ENCODE measurements around the gene RESP18.
"Not testable (repeated sequence)": the region's sequence is repeated elsewhere in the genome, so short reads cannot be mapped to it uniquely, and the experiment has no call there.

RESP18 gene

GRCh38 chr2:219325136-219325535 is 7.4 kb downstream of the RESP18 start:
- FAIRE-seq, result no peak

GRCh38 chr2:219323434-219323833 is 9.1 kb downstream of the RESP18 start:
- no peak for FAIRE-seq

GRCh38 chr2:219314804-219315468 is 17.6 kb downstream of the RESP18 start:
- FAIRE-seq, result no peak

GRCh38 chr2:219312683-219313263 is 19.8 kb downstream of the RESP18 start:
- FAIRE-seq, result not testable (repeated sequence)

GRCh38 chr2:219309278-219309677 is 23.3 kb downstream of the RESP18 start, which contains the start of gene PTPRN:
Gene PTPRN, minus strand, starts transcription at chr2:219309401. Its CDS starts 69 bp downstream, at chr2:219309332.
- no peak for FAIRE-seq

- FAIRE-seq, result no peak
Measured at GRCh38 chr2:219308142-219309101, 24.1 kb downstream of the RESP18 start.

GRCh38 chr2:219306047-219306446 is 26.5 kb downstream of the RESP18 start:
- FAIRE-seq, result no peak

- no peak for FAIRE-seq
Measured at GRCh38 chr2:219304223-219304622, 28.3 kb downstream of the RESP18 start.

- no peak for FAIRE-seq
Measured at GRCh38 chr2:219302412-219302968, 30.1 kb downstream of the RESP18 start.

- FAIRE-seq, result no peak
Measured at GRCh38 chr2:219300022-219300421, 32.5 kb downstream of the RESP18 start.

- no peak for FAIRE-seq
Measured at GRCh38 chr2:219299372-219299760, 33.2 kb downstream of the RESP18 start.

- peak; percentile 87 for FAIRE-seq
Measured at GRCh38 chr2:219298759-219299371, 33.7 kb downstream of the RESP18 start.

GRCh38 chr2:219297766-219298456 is 34.6 kb downstream of the RESP18 start:
- FAIRE-seq, result no peak

- FAIRE-seq, result no peak
Measured at GRCh38 chr2:219296631-219297391, 35.7 kb downstream of the RESP18 start.

- no peak for FAIRE-seq
Measured at GRCh38 chr2:219296142-219296541, 36.4 kb downstream of the RESP18 start.

GRCh38 chr2:219294356-219295351 is 37.9 kb downstream of the RESP18 start:
- FAIRE-seq, result no peak

GRCh38 chr2:219293736-219294231 is 38.8 kb downstream of the RESP18 start:
- FAIRE-seq, result no peak

GRCh38 chr2:219292616-219293015 is 39.9 kb downstream of the RESP18 start:
- FAIRE-seq, result no peak

GRCh38 chr2:219291910-219292490 is 40.5 kb downstream of the RESP18 start:
- FAIRE-seq, result no peak
